ENCODE measurements around the gene VSTM2L.
"Not testable (repeated sequence)": the region's sequence is repeated elsewhere in the genome, so short reads cannot be mapped to it uniquely, and the experiment has no call there.

VSTM2L gene

GRCh38 chr20:37938954-37939353, 36.0 kb downstream of the VSTM2L start:
- DNase-seq (ENCODE audit: low read depth) = no peak

- DNase-seq (ENCODE audit: low read depth) = no peak
Observed at GRCh38 chr20:37939701-37940560, 37.0 kb downstream of the VSTM2L start.

GRCh38 chr20:37940858-37941257, 37.9 kb downstream of the VSTM2L start:
- DNase-seq (ENCODE audit: low read depth) = no peak

- DNase-seq (ENCODE audit: low read depth) = no peak
Observed at GRCh38 chr20:37941332-37941731, 38.4 kb downstream of the VSTM2L start.

GRCh38 chr20:37941992-37942391, 39.1 kb downstream of the VSTM2L start:
- no peak for DNase-seq (ENCODE audit: low read depth)

GRCh38 chr20:37943033-37943432, 40.1 kb downstream of the VSTM2L start:
- DNase-seq (ENCODE audit: low read depth) = no peak

GRCh38 chr20:37943501-37944455, 40.9 kb downstream of the VSTM2L start:
- DNase-seq (ENCODE audit: low read depth) = no peak

GRCh38 chr20:37944456-37944981, 41.6 kb downstream of the VSTM2L start:
- DNase-seq (ENCODE audit: low read depth) = no peak

GRCh38 chr20:37945091-37945547, 42.2 kb downstream of the VSTM2L start:
- no peak for DNase-seq (ENCODE audit: low read depth)

GRCh38 chr20:37946946-37947345, 44.0 kb downstream of the VSTM2L start:
- DNase-seq (ENCODE audit: low read depth) = no peak

- no peak for DNase-seq (ENCODE audit: low read depth)
Observed at GRCh38 chr20:37947943-37948342, 45.0 kb downstream of the VSTM2L start.

GRCh38 chr20:37948956-37949355, 46.0 kb downstream of the VSTM2L start:
- DNase-seq (ENCODE audit: low read depth) = no peak

- no peak for DNase-seq (ENCODE audit: low read depth)
Observed at GRCh38 chr20:37954190-37954589, 51.3 kb downstream of the VSTM2L start.

GRCh38 chr20:37954626-37955025, 51.7 kb downstream of the VSTM2L start:
- no peak for DNase-seq (ENCODE audit: low read depth)

GRCh38 chr20:37955511-37955910, 52.6 kb downstream of the VSTM2L start:
- no peak for DNase-seq (ENCODE audit: low read depth)

GRCh38 chr20:37956107-37956585, 53.2 kb downstream of the VSTM2L start:
- no peak for DNase-seq (ENCODE audit: low read depth)

GRCh38 chr20:37958856-37959520, 56.1 kb downstream of the VSTM2L start:
- no peak for DNase-seq (ENCODE audit: low read depth)

GRCh38 chr20:37961066-37961465, 58.1 kb downstream of the VSTM2L start:
- no peak for DNase-seq (ENCODE audit: low read depth)

GRCh38 chr20:37963483-37963882, 60.6 kb downstream of the VSTM2L start:
- DNase-seq (ENCODE audit: low read depth) = not testable (repeated sequence)

GRCh38 chr20:37968841-37969401, 66.0 kb downstream of the VSTM2L start:
- DNase-seq (ENCODE audit: low read depth) = no peak

All from activated T-cell treated with anti-CD3 and anti-CD28 coated beads for 1 hour (primary cell).